Activated CD4-positive, alpha-beta memory T cell treated with anti-CD3 and anti-CD28 coated beads for 36 hours (primary cell): Measurements from ENCODE around the gene TCTN3. TPM values are rescaled to one million over a fixed set of nuclear protein-coding genes. Genes with fewer than 3 reads are reported as not detected.
"Not testable (repeated sequence)": the region's sequence is repeated elsewhere in the genome, so short reads cannot be mapped to it uniquely, and the experiment has no call there.

ENCODE experiments used
- CTCF ChIA-PET: fragments of 350-600 bp; sonication (Branson Sonifier 250); formaldehyde crosslinking; loops from one replicate; lab custom pipeline; 2021; ENCODE audit warnings: antibody characterized with exemption, inconsistent platforms; lab: Charles Lee
- POLR2A ChIA-PET: fragments of 350-600 bp; sonication (Branson Sonifier 250); formaldehyde crosslinking; loops from one replicate; lab custom pipeline; 2021; ENCODE audit warnings: antibody characterized with exemption; lab: Charles Lee
- DNase-seq: peaks from one replicate; pipeline ENCODE4 v3.0.0-alpha.2; 2020
- H3K27ac Mint-ChIP-seq: one replicate; pipeline ENCODE4 v1.8.0; 2021; ENCODE audit warnings: mixed read lengths
- H3K27me3 Mint-ChIP-seq: one replicate; pipeline ENCODE4 v1.8.0; 2021; ENCODE audit warnings: mixed read lengths
- H3K36me3 Mint-ChIP-seq: one replicate; pipeline ENCODE4 v1.8.0; 2021; ENCODE audit warnings: mixed read lengths
- H3K4me1 Mint-ChIP-seq: one replicate; pipeline ENCODE4 v1.8.0; 2021; ENCODE audit warnings: low read depth, mixed read lengths
- H3K4me3 Mint-ChIP-seq: one replicate; pipeline ENCODE4 v1.8.0; 2021; ENCODE audit warnings: mild to moderate bottlenecking, mixed read lengths
- H3K9me3 Mint-ChIP-seq: one replicate; pipeline ENCODE4 v1.8.0; 2021; ENCODE audit warnings: mixed read lengths
- intact Hi-C: fragments of 100-400 bp; cut with micrococcal nuclease; formaldehyde crosslinking; loops from one replicate; pipeline ENCODE4 v1.15.1; 2023
- total RNA-seq, 2 experiments: library from RNA; stranded (reverse); gene quantifications; one replicate each; pipeline ENCODE4 v1.2.3, GENCODE V29; 2021

TCTN3 gene
- total RNA-seq, 2 experiments from 2014 or later, result 22.9 to 26.3 TPM

DNA sequence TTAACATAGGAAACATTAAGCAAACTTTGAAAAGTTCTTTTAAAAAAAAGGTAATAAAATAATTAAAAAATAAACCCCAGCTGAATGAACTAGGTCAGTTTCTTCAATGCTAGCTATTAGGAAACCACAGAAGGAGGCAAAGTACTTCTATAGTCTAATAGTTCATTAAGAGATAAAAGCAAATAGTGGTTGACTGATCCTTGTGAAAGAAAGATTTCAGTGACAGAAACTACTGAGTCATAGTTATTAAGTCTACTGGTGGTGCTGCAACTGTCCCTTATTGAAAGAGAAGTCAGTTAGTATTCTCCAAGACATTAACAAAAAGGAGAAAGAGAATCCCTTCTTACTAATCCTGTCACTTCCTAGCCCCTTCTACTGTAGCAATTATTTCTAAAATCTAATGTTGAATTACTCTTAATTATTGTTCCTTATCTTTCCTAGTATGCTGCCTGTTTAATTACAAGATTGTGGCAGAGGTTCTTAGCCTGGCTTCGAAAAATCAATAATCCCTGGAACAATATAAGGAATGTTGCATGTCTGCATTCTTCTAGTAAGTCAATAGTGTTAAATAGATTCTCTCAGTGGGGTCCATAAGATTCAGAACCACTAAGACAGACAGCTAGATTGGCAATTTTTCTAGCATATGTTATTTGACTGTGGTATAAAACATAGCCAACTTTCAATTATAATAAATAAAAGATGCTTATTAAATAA, 18.2 kb downstream of the TCTN3 start:
- Mint-ChIP-seq H3K27ac (no peak overlapping the region), H3K9me3 (no peaks in the 10 kb centered on the region), H3K4me3 (no peak overlapping the region), H3K36me3 (peaks cover 23% of the 10 kb centered on the region), H3K27me3 (no peaks in the 10 kb centered on the region), H3K4me1 (no peaks in the 10 kb centered on the region)
- no peak for DNase-seq
- intact Hi-C loops, result no loop called here
- POLR2A ChIA-PET, result no interaction called here
- CTCF ChIA-PET, result no interaction called here

- no peak for DNase-seq
- Mint-ChIP-seq H3K9me3 (no peaks in the 10 kb centered on the region), H3K4me3 (no peak overlapping the region), H3K27ac (no peak overlapping the region), H3K36me3 (peaks cover 15% of the 10 kb centered on the region), H3K27me3 (no peaks in the 10 kb centered on the region), H3K4me1 (no peaks in the 10 kb centered on the region)
- CTCF ChIA-PET, result no interaction called here
- intact Hi-C loops, result no loop called here
- POLR2A ChIA-PET, result no interaction called here
Observed at GRCh38 chr10:95674643-95675042, 19.1 kb downstream of the TCTN3 start.

GRCh38 chr10:95672641-95673040, 21.1 kb downstream of the TCTN3 start:
- POLR2A ChIA-PET, H3K9me3 Mint-ChIP-seq, CTCF ChIA-PET, H3K27me3 Mint-ChIP-seq, DNase-seq, H3K4me3 Mint-ChIP-seq, intact Hi-C loops, H3K4me1 Mint-ChIP-seq, H3K27ac Mint-ChIP-seq: not testable (repeated sequence)
- peaks cover 22% of the 10 kb centered on the region for H3K36me3 Mint-ChIP-seq

DNA sequence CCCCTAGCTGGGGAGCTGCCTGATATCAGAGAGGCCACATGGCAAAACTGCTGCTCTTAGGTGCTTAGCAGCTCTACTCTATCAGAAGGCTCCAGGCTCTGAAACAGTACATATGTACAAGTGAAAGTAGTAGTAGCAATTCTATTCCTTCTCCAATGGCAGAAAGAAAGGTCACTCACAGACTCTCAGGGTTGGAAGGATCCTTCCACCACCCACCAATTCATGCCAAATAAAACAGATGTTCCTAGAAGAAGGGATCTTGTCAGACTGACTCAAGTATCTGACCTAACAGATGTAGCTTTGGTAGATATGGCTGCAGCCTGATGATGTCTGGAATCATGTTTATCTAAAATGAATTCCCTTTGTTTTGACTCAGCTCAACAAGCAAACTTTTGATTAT, 29.2 kb downstream of the TCTN3 start:
- no peak overlapping the region for H3K27ac Mint-ChIP-seq
- no peaks in the 10 kb centered on the region for H3K27me3 Mint-ChIP-seq
- ChIA-PET POLR2A (no interaction called here), CTCF (no interaction called here)
- no peak for DNase-seq
- intact Hi-C loops, result no loop called here
- no peaks in the 10 kb centered on the region for H3K9me3 Mint-ChIP-seq
- no peak overlapping the region for H3K4me3 Mint-ChIP-seq
- H3K4me1 Mint-ChIP-seq, result no peaks in the 10 kb centered on the region
- H3K36me3 Mint-ChIP-seq, result peaks cover 18% of the 10 kb centered on the region

GRCh38 chr10:95663496-95663895, 30.2 kb downstream of the TCTN3 start:
- Mint-ChIP-seq H3K36me3 (peaks cover 11% of the 10 kb centered on the region), H3K4me3 (no peak overlapping the region), H3K27ac (no peak overlapping the region), H3K27me3 (no peaks in the 10 kb centered on the region), H3K9me3 (no peaks in the 10 kb centered on the region), H3K4me1 (peaks cover under 1% of the 10 kb centered on the region)
- POLR2A ChIA-PET, result no interaction called here
- DNase-seq, result no peak
- intact Hi-C loops, result no loop called here
- CTCF ChIA-PET, result interaction anchor here (0.7 to 1.5 kb wide), 2 partner anchors 30 to 178 kb away, joined by 3 to 6 read pairs; partner anchors contain the start of gene TCTN3

DNA sequence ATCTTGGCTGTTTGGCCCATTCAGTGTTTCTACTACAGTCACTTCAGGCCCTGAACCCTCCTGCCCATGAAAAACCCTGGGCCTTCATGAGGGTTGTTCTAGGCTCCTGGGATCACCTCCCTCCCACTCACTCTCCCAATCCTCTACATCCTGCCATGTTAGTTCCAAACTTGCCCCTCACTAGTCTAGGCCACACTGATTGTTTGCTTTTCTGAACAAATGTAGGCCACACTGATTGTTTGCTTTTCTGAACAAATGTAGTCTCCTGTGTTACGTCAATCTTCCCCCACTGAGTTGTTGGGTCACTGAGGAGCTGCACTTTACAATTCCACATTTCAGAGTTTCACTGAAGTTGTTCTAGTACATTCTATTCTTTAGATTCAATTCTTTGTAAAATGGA, 31.9 kb downstream of the TCTN3 start:
- peaks cover 8% of the 10 kb centered on the region for H3K36me3 Mint-ChIP-seq
- peaks cover 7% of the 10 kb centered on the region for H3K4me1 Mint-ChIP-seq
- no peak for DNase-seq
- H3K4me3 Mint-ChIP-seq, result no peak overlapping the region
- H3K27ac Mint-ChIP-seq, result no peak overlapping the region
- peaks cover 4% of the 10 kb centered on the region for H3K9me3 Mint-ChIP-seq
- ChIA-PET CTCF (interaction anchor here (1.2 kb wide), 1 partner anchor 180 kb away, joined by 5 read pairs; no protein-coding TSS in a partner anchor), POLR2A (no interaction called here)
- intact Hi-C loops, result no loop called here
- H3K27me3 Mint-ChIP-seq, result no peaks in the 10 kb centered on the region

DNA sequence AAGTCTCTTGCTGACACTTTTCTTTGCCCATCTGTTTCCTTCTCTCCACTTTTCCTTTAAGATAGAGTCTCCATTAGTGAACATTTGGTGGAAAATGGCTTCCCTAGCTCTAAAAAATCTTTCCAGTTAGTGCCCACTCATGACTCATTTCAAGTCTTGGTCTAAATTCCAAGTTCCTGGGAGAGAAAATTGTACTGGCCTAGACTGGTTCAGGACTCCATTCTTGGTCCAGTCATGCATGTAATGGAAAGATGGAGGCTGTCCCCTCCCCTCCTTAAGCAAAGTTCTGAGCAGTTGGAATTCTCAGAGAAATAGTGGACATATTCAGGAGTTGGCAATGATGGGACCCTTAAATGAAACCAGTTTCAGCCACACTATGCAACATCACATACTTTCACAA, 33.4 kb downstream of the TCTN3 start:
- H3K9me3 Mint-ChIP-seq, result peaks cover 4% of the 10 kb centered on the region
- peaks cover 8% of the 10 kb centered on the region for H3K36me3 Mint-ChIP-seq
- H3K4me1 Mint-ChIP-seq, result peaks cover 12% of the 10 kb centered on the region
- H3K27me3 Mint-ChIP-seq, result no peaks in the 10 kb centered on the region
- CTCF ChIA-PET, result interaction anchor here (1.0 kb wide), 1 partner anchor 285 kb away, joined by 3 read pairs; no protein-coding TSS in a partner anchor
- POLR2A ChIA-PET, result no interaction called here
- DNase-seq, result no peak
- intact Hi-C loops, result no loop called here
- H3K4me3 Mint-ChIP-seq, result no peak overlapping the region
- H3K27ac Mint-ChIP-seq, result no peak overlapping the region

DNA sequence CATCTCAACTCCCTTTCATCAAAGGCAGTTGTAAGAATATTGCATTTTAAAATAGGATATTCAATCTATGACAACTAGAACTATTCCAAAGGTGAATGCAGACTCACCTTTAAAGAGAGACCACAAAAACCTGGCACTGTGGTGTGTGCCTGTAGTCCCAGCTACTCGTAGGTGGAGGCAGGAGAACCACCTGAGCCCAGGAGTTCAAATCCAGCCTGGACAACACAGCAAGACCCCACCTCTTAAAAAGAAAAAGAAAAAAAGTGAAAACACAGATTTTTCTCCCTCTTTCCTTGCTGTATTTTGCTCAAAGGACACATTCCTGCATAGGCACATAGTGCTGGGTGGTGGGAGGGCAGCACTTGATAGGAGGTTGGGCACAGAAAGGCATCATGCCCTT, 36.5 kb downstream of the TCTN3 start:
- peak overlapping the region; percentile 91 for H3K4me3 Mint-ChIP-seq
- H3K36me3 Mint-ChIP-seq, result peaks cover 19% of the 10 kb centered on the region
- H3K27ac Mint-ChIP-seq, result no peak overlapping the region
- DNase-seq, result no peak
- intact Hi-C loops, result loop anchor here (10.0 kb wide), 1 partner anchor 928 kb away; the partner anchor contains the start of gene TM9SF3
- H3K27me3 Mint-ChIP-seq, result no peaks in the 10 kb centered on the region
- peaks cover 4% of the 10 kb centered on the region for H3K9me3 Mint-ChIP-seq
- CTCF ChIA-PET, result interaction anchor here (3.9 kb wide), 1 partner anchor 37 kb away, joined by 17 read pairs; the partner anchor contains the start of gene TCTN3
- POLR2A ChIA-PET, result interaction anchor here (2.1 kb wide), 1 partner anchor 36 kb away, joined by 8 read pairs; the partner anchor contains the start of gene TCTN3
- peaks cover 23% of the 10 kb centered on the region for H3K4me1 Mint-ChIP-seq

GRCh38 chr10:95656291-95657164, 37.2 kb downstream of the TCTN3 start, which contains the start of gene ALDH18A1:
Gene ALDH18A1, minus strand, starts transcription at chr10:95656711. Its CDS starts 3,334 bp downstream, at chr10:95653377.
- H3K27me3 Mint-ChIP-seq, result no peaks in the 10 kb centered on the region
- peaks cover 23% of the 10 kb centered on the region for H3K36me3 Mint-ChIP-seq
- H3K27ac Mint-ChIP-seq, result peak within 1 kb of the TSS; percentile 80
- peaks cover 7% of the 10 kb centered on the region for H3K9me3 Mint-ChIP-seq
- POLR2A ChIA-PET, result interaction anchor here (1.0 to 2.1 kb wide), 2 partner anchors 37 to 433 kb away, joined by 3 to 8 read pairs; partner anchors contain the start of gene TCTN3
- intact Hi-C loops, result loop anchor here (1.0 to 10.0 kb wide), 3 partner anchors 37 to 928 kb away; partner anchors contain the start of genes SORBS1, TCTN3 and TM9SF3
- DNase-seq, result peak; percentile 93
- CTCF ChIA-PET, result interaction anchor here (0.6 to 3.9 kb wide), 3 partner anchors 13 to 185 kb away, joined by 3 to 17 read pairs (median 7); partner anchors contain the start of gene TCTN3
- peaks cover 25% of the 10 kb centered on the region for H3K4me1 Mint-ChIP-seq
- peak within 1 kb of the TSS; percentile 91 for H3K4me3 Mint-ChIP-seq

DNA sequence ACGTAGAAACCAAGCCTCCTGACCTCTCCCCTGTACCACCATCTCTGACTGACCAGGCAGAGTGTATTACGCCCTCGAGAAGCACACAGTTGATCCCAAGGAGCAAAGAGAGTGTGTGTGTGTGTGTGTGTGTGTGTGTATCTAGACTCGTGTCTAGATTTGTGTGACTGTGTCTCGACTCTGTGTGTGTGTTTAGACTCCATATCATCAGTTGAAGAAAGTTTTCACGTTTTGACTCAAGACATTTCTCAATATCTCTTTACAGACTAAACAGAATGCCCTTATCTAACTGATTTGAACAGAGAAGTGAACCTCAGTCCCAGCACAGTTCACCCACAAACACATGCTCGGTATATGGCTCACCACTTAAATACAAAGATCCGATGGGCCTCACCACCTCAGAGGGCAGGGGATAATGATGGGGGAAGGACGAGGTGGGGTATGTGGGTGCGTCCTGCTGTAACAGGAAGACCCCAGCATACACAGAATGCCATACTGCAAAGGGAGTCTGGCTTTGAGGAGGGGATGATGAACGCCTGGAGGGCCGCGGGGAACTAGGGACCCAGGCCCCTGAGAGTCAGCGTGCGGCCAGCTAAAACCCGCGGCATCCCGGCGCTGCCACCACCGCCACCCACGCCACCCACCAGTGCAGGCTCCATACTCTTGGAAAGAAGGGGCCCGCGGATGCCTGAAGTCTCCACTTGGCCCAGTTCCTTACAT, 38.0 kb downstream of the TCTN3 start:
- Mint-ChIP-seq H3K27me3 (no peaks in the 10 kb centered on the region), H3K9me3 (peaks cover 13% of the 10 kb centered on the region), H3K4me3 (peak overlapping the region; percentile 91), H3K4me1 (peaks cover 25% of the 10 kb centered on the region), H3K36me3 (peaks cover 31% of the 10 kb centered on the region), H3K27ac (peak overlapping the region; percentile 80)
- ChIA-PET POLR2A (interaction anchor here (1.0 to 2.1 kb wide), 2 partner anchors 38 to 434 kb away, joined by 3 to 8 read pairs; partner anchors contain the start of gene TCTN3), CTCF (interaction anchor here (0.6 to 3.9 kb wide), 3 partner anchors 13 to 186 kb away, joined by 3 to 17 read pairs (median 7); partner anchors contain the start of gene TCTN3)
- DNase-seq, result peak; percentile 37
- intact Hi-C loops, result loop anchor here (1.0 to 10.0 kb wide), 3 partner anchors 38 to 929 kb away; partner anchors contain the start of genes SORBS1, TCTN3 and TM9SF3

- H3K9me3 Mint-ChIP-seq, result peaks cover 13% of the 10 kb centered on the region
- no peaks in the 10 kb centered on the region for H3K27me3 Mint-ChIP-seq
- H3K4me1 Mint-ChIP-seq, result peaks cover 25% of the 10 kb centered on the region
- H3K4me3 Mint-ChIP-seq, result no peak overlapping the region
- POLR2A ChIA-PET, result interaction anchor here (0.6 to 1.2 kb wide), 2 partner anchors 15 to 900 kb away, joined by 3 to 4 read pairs; no protein-coding TSS in a partner anchor
- H3K36me3 Mint-ChIP-seq, result peaks cover 41% of the 10 kb centered on the region
- intact Hi-C loops, result loop anchor here (10.0 kb wide), 1 partner anchor 931 kb away; the partner anchor contains the start of gene TM9SF3
- H3K27ac Mint-ChIP-seq, result no peak overlapping the region
- no peak for DNase-seq
- CTCF ChIA-PET, result interaction anchor here (3.9 kb wide), 1 partner anchor 40 kb away, joined by 17 read pairs; the partner anchor contains the start of gene TCTN3
Observed at GRCh38 chr10:95653895-95654294, 39.8 kb downstream of the TCTN3 start.
